ENCODE measurements around the gene GLOD4.

- TF ChIP-seq POLR2A (IDR thresholded peaks at IDR 0.05) (no peak), CTCF (IDR thresholded peaks at IDR 0.05) (no peak)
Measured at GRCh38 chr17:826778-827177, 44.7 kb upstream of the GLOD4 start.

Measured in body of pancreas (tissue), 4 donors.